Measurements from ENCODE around the gene EMP1.

The EMP1 gene, protein sequence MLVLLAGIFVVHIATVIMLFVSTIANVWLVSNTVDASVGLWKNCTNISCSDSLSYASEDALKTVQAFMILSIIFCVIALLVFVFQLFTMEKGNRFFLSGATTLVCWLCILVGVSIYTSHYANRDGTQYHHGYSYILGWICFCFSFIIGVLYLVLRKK

GRCh38 chr12:13196130-13196921, at the start of gene EMP1:
TSS of gene EMP1 (plus strand) at chr12:13196726. CDS start at chr12:13211511, 14,785 bp downstream.
- peak; percentile 85 to 98 for DNase-seq

DNA sequence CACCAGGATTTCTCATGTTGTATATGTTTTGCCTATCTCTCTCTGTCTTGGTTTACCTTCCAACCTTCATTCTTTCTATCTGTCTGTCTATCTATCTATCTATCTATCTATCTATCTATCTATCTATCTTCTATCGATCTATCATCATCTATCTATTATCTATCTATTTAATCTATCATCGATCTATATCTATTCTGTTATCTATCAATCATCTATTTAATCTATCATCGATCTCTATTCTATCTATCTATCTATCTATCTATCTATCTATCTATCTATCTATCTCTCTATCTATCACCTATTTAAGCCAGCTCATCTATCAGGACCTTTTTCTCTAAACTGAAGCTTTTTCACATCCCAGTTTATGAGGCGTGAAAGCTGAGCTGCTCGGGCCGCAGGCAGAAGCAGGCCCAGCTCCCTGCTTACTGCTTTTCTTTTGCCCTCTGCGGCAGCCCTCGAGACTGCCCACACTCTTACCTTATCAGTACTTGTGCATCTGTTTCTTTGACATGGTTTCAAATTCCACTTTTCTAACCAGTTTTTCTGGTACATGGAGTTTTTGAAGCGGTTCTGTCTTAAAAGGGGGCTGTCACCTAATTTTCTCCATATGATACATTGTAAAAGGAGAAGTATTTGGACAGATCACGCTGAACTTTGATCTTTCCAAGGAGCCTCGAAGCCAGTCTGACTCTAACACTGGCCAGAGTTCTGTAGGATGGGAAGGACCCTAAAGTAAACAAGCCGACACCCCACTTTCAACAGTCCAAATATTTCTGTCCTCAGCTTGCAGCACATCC, 48.6 kb upstream of the EMP1 start:
- no peak for DNase-seq

DNA sequence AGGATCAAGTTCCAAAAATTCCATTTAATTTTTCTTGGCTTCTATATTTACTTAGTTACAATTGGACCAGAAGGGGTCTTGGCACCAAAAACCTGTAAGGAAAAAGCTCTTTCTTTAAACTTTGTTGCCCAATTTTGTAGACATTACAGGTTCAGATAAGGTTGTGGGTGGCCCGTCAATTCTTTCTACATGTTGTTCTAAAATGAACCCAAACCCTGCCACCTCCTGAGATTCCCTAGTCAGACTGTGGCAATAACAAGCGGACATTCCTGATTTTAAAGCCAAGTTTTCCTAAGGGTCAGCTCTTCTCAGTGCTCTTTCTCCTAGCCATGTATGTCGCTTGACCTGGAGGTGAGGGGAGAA, 48.1 kb upstream of the EMP1 start:
- DNase-seq: no peak

GRCh38 chr12:13149411-13149810, 47.1 kb upstream of the EMP1 start:
- no peak for DNase-seq

- no peak for DNase-seq
Measured at GRCh38 chr12:13152281-13152680, 44.2 kb upstream of the EMP1 start.

- DNase-seq: no peak
Measured at GRCh38 chr12:13152756-13153155, 43.8 kb upstream of the EMP1 start.

DNA sequence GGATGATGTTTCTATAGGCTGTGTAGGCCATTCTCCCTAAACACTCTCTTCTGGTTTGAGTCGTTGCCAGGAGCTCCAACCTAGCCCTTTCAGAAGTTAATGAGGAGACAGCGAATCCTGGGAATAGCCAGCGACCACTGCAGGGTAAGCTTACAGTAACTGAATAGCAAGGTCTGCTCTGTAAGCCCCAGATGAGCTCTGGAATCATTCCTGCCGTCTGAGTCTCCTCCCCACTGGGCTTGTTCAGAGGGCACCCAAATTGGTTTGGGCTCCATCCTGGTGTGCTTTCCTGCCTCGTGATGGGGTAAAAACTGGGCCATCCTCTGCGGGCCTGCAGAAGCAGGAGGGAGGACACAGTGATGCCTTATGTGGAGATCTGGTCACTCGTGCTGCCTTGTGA, 43.3 kb upstream of the EMP1 start:
- no peak for DNase-seq

GRCh38 chr12:13154027-13154538, 42.4 kb upstream of the EMP1 start:
- DNase-seq: peak in 1 of 2 donors; percentile 37

DNA sequence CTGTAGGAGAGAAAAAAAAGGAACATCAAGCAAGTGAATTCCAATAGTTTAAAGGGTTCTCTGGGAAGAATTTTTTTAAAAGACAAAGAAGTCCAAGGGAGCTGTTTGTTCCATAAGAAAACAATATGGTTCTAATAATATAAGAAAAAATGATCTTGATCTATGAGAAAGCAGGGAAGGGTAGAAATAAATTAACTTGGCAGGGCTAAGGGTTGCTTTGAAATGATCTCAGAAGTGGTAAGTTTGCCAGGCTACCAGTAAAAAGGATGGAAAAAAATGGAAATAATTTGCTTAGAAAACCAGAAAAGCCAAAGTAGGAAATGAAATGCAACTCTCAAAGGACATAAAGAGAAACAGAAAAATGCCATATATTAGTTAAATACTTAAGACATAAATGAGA, 41.7 kb upstream of the EMP1 start:
- no peak for DNase-seq

DNA sequence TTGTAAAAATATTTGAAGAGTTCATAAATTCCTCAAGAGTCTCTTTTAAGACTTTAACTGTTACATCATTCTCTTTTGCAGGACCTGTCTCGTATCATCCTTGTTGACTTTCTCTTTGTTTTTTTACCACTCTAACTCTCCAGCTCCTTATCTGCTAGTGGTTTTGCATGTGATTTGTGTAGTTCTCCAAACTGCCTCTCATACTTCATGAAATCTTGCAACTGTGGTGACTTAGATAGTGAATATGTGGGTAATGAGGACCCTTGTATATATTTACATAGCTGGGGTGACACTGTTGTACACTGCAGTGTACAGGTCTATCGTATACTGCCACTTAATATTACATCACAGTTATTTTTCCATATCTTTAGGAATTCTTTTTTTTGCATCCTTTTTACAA, 40.2 kb upstream of the EMP1 start:
- no peak for DNase-seq

DNA sequence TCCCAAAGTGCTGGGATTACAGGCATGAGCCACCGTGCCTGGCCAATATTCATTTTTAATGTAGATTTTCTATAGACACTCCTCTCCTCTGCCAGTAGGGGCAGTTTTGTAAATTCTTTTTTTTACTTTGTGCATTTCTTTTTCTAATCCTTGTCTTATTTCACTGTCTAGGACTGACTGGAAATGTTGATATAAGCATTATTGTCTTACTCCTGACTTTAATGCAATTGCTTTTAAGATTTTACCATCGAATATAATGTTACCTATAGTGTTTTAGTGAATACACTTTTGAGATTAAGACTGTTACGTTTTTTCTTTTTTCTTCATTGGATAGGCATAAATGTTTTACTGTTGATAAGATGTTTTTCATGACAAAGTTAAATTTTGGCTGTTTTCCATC, 35.4 kb upstream of the EMP1 start:
- DNase-seq: no peak

GRCh38 chr12:13162904-13163303, 33.6 kb upstream of the EMP1 start:
- DNase-seq: no peak

GRCh38 chr12:13163868-13164635, 32.5 kb upstream of the EMP1 start:
- no peak for DNase-seq

DNA sequence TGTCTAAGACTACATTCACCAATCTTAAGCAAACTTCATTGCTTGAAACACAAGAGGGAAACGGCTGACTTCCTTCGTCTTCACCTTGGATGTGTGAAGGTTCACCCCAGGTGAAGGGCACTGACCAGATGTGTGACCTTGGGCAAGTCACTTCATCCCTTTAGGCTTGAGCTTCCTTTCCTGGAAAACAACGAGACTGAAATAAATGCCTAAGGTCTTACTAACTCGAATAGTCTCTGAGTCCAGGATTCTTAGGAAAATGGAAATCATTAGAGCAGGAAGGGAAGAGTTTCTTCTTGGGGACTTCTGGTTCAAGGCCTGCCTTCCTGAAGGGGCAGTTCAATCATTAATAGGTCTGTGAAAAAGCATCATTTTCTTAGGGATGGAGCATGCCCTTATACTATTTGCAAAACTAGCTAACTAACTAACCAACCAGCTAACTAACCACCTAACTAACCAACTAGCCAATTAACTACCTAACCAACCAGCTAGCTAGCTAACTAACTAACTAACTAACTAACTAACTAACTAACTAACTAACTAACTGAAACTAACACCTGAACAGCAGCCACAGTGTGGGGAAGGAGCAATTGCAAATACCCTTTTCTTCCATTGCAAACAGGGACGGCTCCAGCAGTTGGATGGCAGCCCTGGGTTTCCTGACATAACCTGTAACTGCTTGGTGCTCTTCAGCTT, 31.5 kb upstream of the EMP1 start:
- no peak for DNase-seq

- DNase-seq: peak; percentile 27 to 90
Measured at GRCh38 chr12:13165617-13166041, 30.9 kb upstream of the EMP1 start.

DNA sequence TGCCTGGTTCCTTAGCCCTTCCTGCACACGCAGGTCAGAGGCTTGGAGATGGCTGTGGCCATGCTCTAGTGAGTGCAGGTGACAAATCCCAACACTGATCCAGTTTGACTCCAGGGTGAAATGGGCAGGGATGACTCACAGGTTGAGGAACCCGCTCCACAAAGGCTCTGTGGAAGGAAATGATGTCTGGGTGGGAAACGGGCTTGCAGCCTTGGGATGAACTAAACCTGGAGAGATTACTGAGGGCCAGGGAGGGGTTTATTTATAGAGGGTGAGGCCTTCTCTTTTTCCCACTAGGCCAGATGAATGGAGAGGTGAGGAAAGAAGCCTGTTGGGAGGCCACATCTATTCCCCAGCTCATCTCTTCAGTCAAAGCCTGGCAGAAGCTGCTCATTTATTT, 29.3 kb upstream of the EMP1 start:
- no peak for DNase-seq

- no peak for DNase-seq
Measured at GRCh38 chr12:13167906-13168305, 28.6 kb upstream of the EMP1 start.

GRCh38 chr12:13169272-13169671, 27.3 kb upstream of the EMP1 start:
- DNase-seq: no peak

- DNase-seq: no peak
Measured at GRCh38 chr12:13170892-13171490, 25.5 kb upstream of the EMP1 start.

GRCh38 chr12:13171921-13172859, 24.3 kb upstream of the EMP1 start:
- no peak for DNase-seq

Data from bone marrow (tissue), 2 donors.